ENCODE data around the gene COMMD1.

Gene COMMD1

GRCh38 chr2:62071760-62072680 is 166.5 kb downstream of the COMMD1 start:
- H3K27ac Mint-ChIP-seq = no peak overlapping the region
- H3K9me3 Mint-ChIP-seq = no peaks in the 10 kb centered on the region
- H3K27me3 Mint-ChIP-seq = no peaks in the 10 kb centered on the region
- DNase-seq (ENCODE audit: low spot score in 2 of 2) (no peak), ATAC-seq (ENCODE audit: low read depth) (no peak)
- peaks cover 32% of the 10 kb centered on the region for H3K36me3 Mint-ChIP-seq
- no peak overlapping the region for H3K4me3 Mint-ChIP-seq
- H3K4me1 Mint-ChIP-seq = peaks cover 2% of the 10 kb centered on the region

GRCh38 chr2:62074233-62074632 is 168.8 kb downstream of the COMMD1 start:
- H3K4me3 Mint-ChIP-seq = no peak overlapping the region
- DNase-seq (ENCODE audit: low spot score in 2 of 2) (no peak), ATAC-seq (ENCODE audit: low read depth) (no peak)
- H3K27ac Mint-ChIP-seq = no peak overlapping the region
- no peaks in the 10 kb centered on the region for H3K9me3 Mint-ChIP-seq
- H3K27me3 Mint-ChIP-seq = no peaks in the 10 kb centered on the region
- peaks cover 28% of the 10 kb centered on the region for H3K36me3 Mint-ChIP-seq
- H3K4me1 Mint-ChIP-seq = peaks cover 2% of the 10 kb centered on the region

- H3K4me1 Mint-ChIP-seq = peaks cover 2% of the 10 kb centered on the region
- no peaks in the 10 kb centered on the region for H3K27me3 Mint-ChIP-seq
- H3K36me3 Mint-ChIP-seq = peaks cover 19% of the 10 kb centered on the region
- H3K27ac Mint-ChIP-seq = no peak overlapping the region
- H3K9me3 Mint-ChIP-seq = no peaks in the 10 kb centered on the region
- H3K4me3 Mint-ChIP-seq = no peak overlapping the region
- ATAC-seq (ENCODE audit: low read depth) (no peak), DNase-seq (ENCODE audit: low spot score in 2 of 2) (no peak)
Measured at GRCh38 chr2:62076980-62077638, 171.6 kb downstream of the COMMD1 start.

- ATAC-seq (ENCODE audit: low read depth) (no peak), DNase-seq (ENCODE audit: low spot score in 2 of 2) (no peak)
- Mint-ChIP-seq H3K4me3 (no peak overlapping the region), H3K27ac (no peak overlapping the region), H3K27me3 (no peaks in the 10 kb centered on the region), H3K9me3 (no peaks in the 10 kb centered on the region), H3K4me1 (no peaks in the 10 kb centered on the region), H3K36me3 (peaks cover 7% of the 10 kb centered on the region)
Measured at GRCh38 chr2:62084801-62085200, 179.3 kb downstream of the COMMD1 start.

- Mint-ChIP-seq H3K4me1 (peaks cover 3% of the 10 kb centered on the region), H3K4me3 (no peak overlapping the region), H3K9me3 (no peaks in the 10 kb centered on the region), H3K27me3 (no peaks in the 10 kb centered on the region), H3K27ac (no peak overlapping the region), H3K36me3 (peaks cover 7% of the 10 kb centered on the region)
- no peak for DNase-seq (ENCODE audit: low spot score in 2 of 2)
- no peak for ATAC-seq (ENCODE audit: low read depth)
Measured at GRCh38 chr2:62089658-62090057, 184.2 kb downstream of the COMMD1 start.

- DNase-seq (ENCODE audit: low spot score in 2 of 2) (no peak), ATAC-seq (ENCODE audit: low read depth) (no peak)
- H3K9me3 Mint-ChIP-seq = no peaks in the 10 kb centered on the region
Measured at GRCh38 chr2:62091471-62091870, 186.0 kb downstream of the COMMD1 start.

GRCh38 chr2:62099050-62099449 is 193.6 kb downstream of the COMMD1 start:
- H3K27me3 Mint-ChIP-seq = no peaks in the 10 kb centered on the region
- H3K27ac Mint-ChIP-seq = peak overlapping the region; percentile 42
- H3K9me3 Mint-ChIP-seq = no peaks in the 10 kb centered on the region
- H3K4me3 Mint-ChIP-seq = peak overlapping the region; percentile 72
- H3K4me1 Mint-ChIP-seq = peaks cover 17% of the 10 kb centered on the region
- ATAC-seq (ENCODE audit: low read depth) = peak; percentile 44
- no peaks in the 10 kb centered on the region for H3K36me3 Mint-ChIP-seq
- DNase-seq (ENCODE audit: low spot score in 2 of 2) = no peak

More at GRCh38 chr2:62091471-62091870, 186.0 kb downstream of the COMMD1 start:
- peaks cover 3% of the 10 kb centered on the region for H3K4me1 Mint-ChIP-seq
- no peaks in the 10 kb centered on the region for H3K27me3 Mint-ChIP-seq
- no peak overlapping the region for H3K27ac Mint-ChIP-seq
- H3K4me3 Mint-ChIP-seq = no peak overlapping the region
- H3K36me3 Mint-ChIP-seq = peaks cover 7% of the 10 kb centered on the region

- peaks cover 17% of the 10 kb centered on the region for H3K4me1 Mint-ChIP-seq
- no peaks in the 10 kb centered on the region for H3K36me3 Mint-ChIP-seq
- H3K9me3 Mint-ChIP-seq = no peaks in the 10 kb centered on the region
- DNase-seq (ENCODE audit: low spot score in 2 of 2) (no peak), ATAC-seq (ENCODE audit: low read depth) (peak; percentile 50)
- H3K4me3 Mint-ChIP-seq = peak overlapping the region; percentile 72
- peak overlapping the region; percentile 28 for H3K27ac Mint-ChIP-seq
- no peaks in the 10 kb centered on the region for H3K27me3 Mint-ChIP-seq
Measured at GRCh38 chr2:62099523-62100175, 194.2 kb downstream of the COMMD1 start.

- H3K9me3 Mint-ChIP-seq = no peaks in the 10 kb centered on the region
- ATAC-seq (ENCODE audit: low read depth) (no peak), DNase-seq (ENCODE audit: low spot score in 2 of 2) (no peak)
- no peaks in the 10 kb centered on the region for H3K36me3 Mint-ChIP-seq
- H3K27me3 Mint-ChIP-seq = no peaks in the 10 kb centered on the region
- no peak overlapping the region for H3K4me3 Mint-ChIP-seq
- no peak overlapping the region for H3K27ac Mint-ChIP-seq
- peaks cover 17% of the 10 kb centered on the region for H3K4me1 Mint-ChIP-seq
Measured at GRCh38 chr2:62101886-62102285, 196.4 kb downstream of the COMMD1 start.

- Mint-ChIP-seq H3K36me3 (no peaks in the 10 kb centered on the region), H3K27me3 (no peaks in the 10 kb centered on the region), H3K27ac (no peak overlapping the region), H3K4me3 (no peak overlapping the region), H3K4me1 (peaks cover 17% of the 10 kb centered on the region), H3K9me3 (no peaks in the 10 kb centered on the region)
- no peak for ATAC-seq (ENCODE audit: low read depth)
- no peak for DNase-seq (ENCODE audit: low spot score in 2 of 2)
Measured at GRCh38 chr2:62102402-62102920, 197.0 kb downstream of the COMMD1 start.

- no peaks in the 10 kb centered on the region for H3K27me3 Mint-ChIP-seq
- no peak for ATAC-seq (ENCODE audit: low read depth)
- H3K9me3 Mint-ChIP-seq = no peaks in the 10 kb centered on the region
- DNase-seq (ENCODE audit: low spot score in 2 of 2) = no peak
- no peaks in the 10 kb centered on the region for H3K36me3 Mint-ChIP-seq
- no peak overlapping the region for H3K4me3 Mint-ChIP-seq
- H3K4me1 Mint-ChIP-seq = peaks cover 3% of the 10 kb centered on the region
- no peak overlapping the region for H3K27ac Mint-ChIP-seq
Measured at GRCh38 chr2:62109554-62109953, 204.1 kb downstream of the COMMD1 start.

- Mint-ChIP-seq H3K27ac (no peak overlapping the region), H3K4me3 (no peak overlapping the region), H3K4me1 (peaks cover 6% of the 10 kb centered on the region), H3K36me3 (peaks cover under 1% of the 10 kb centered on the region), H3K27me3 (no peaks in the 10 kb centered on the region), H3K9me3 (no peaks in the 10 kb centered on the region)
- DNase-seq (ENCODE audit: low spot score in 2 of 2) = no peak
- no peak for ATAC-seq (ENCODE audit: low read depth)
Measured at GRCh38 chr2:62110415-62111025, 205.0 kb downstream of the COMMD1 start.

- Mint-ChIP-seq H3K4me3 (no peak overlapping the region), H3K27me3 (no peaks in the 10 kb centered on the region), H3K27ac (no peak overlapping the region), H3K36me3 (peaks cover 1% of the 10 kb centered on the region), H3K9me3 (no peaks in the 10 kb centered on the region), H3K4me1 (peaks cover 10% of the 10 kb centered on the region)
- ATAC-seq (ENCODE audit: low read depth) (no peak), DNase-seq (ENCODE audit: low spot score in 2 of 2) (no peak)
Measured at GRCh38 chr2:62112179-62112578, 206.7 kb downstream of the COMMD1 start.

Data from memory B cell (primary cell).